Measurements from ENCODE around the gene DHRS2. TPM values are rescaled to one million over a fixed set of nuclear protein-coding genes. Genes with fewer than 3 reads are reported as not detected.
A peak's percentile ranks its signal among the peaks of the same experiment; 100 is the strongest.

Gene DHRS2
- total and polyA plus RNA-seq, 2 of the 13 experiments (the other 11 are each of a cell fraction or from before 2014, with no cell fraction given), result 1,621 to 3,021 TPM

GRCh38 chr14:23639048-23639890, 3.1 kb downstream of the DHRS2 start (continued):
- TF ChIP-seq, protein P1, sequence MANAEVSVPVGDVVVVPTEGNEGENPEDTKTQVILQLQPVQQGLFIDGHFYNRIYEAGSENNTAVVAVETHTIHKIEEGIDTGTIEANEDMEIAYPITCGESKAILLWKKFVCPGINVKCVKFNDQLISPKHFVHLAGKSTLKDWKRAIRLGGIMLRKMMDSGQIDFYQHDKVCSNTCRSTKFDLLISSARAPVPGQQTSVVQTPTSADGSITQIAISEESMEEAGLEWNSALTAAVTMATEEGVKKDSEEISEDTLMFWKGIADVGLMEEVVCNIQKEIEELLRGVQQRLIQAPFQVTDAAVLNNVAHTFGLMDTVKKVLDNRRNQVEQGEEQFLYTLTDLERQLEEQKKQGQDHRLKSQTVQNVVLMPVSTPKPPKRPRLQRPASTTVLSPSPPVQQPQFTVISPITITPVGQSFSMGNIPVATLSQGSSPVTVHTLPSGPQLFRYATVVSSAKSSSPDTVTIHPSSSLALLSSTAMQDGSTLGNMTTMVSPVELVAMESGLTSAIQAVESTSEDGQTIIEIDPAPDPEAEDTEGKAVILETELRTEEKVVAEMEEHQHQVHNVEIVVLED (CRISPR knock-in tag; IDR thresholded peaks at IDR 0.05; ENCODE audit: borderline replicate concordance), result peak; percentile 84
- no peak; the same call in 1 of the 2 replicates for TF ChIP-seq RNF2 (conservative IDR thresholded peaks at IDR 0.05; ENCODE audit: low read depth)
- peak; percentile 69; the same call in 1 of the 2 replicates for TF ChIP-seq ZNF225 (CRISPR knock-in tag; IDR thresholded peaks at IDR 0.05)
- TF ChIP-seq ZNF652 (CRISPR knock-in tag; IDR thresholded peaks at IDR 0.05; ENCODE audit: borderline replicate concordance, low read depth), result no peak
- no peak for TF ChIP-seq LCORL (IDR thresholded peaks at IDR 0.05)
- TF ChIP-seq LCORL (CRISPR knock-in tag; IDR thresholded peaks at IDR 0.05), result 0 out of 2 replicates have a peak, but pooled peaks have one; percentile 13
- peak; percentile 73; the same call in 1 of the 2 replicates for TF ChIP-seq ZKSCAN8 (CRISPR knock-in tag; IDR thresholded peaks at IDR 0.05; ENCODE audit: borderline replicate concordance)
- TF ChIP-seq SMARCE1 (IDR thresholded peaks at IDR 0.05; ENCODE audit: borderline replicate concordance), result no peak
- TF ChIP-seq ATF3 (CRISPR knock-in tag; IDR thresholded peaks at IDR 0.05), result peak; percentile 40
- no peak for TF ChIP-seq ZNF850 (CRISPR knock-in tag; conservative IDR thresholded peaks at IDR 0.05)
- TF ChIP-seq TFDP2 (CRISPR knock-in tag; IDR thresholded peaks at IDR 0.05), result peak; percentile 89
- TF ChIP-seq BORCS8-MEF2B (CRISPR knock-in tag; IDR thresholded peaks at IDR 0.05), result peak; percentile 93
- TF ChIP-seq ZBTB3 (CRISPR knock-in tag; IDR thresholded peaks at IDR 0.05; ENCODE audit: borderline replicate concordance, low read depth), result peak; percentile 90
- 0 out of 2 replicates have a peak, but pooled peaks have one; percentile 85 for TF ChIP-seq THYN1 (CRISPR knock-in tag; IDR thresholded peaks at IDR 0.05; ENCODE audit: borderline replicate concordance, low read depth)
- no peak for TF ChIP-seq PLSCR1 (CRISPR knock-in tag; IDR thresholded peaks at IDR 0.05; ENCODE audit: borderline replicate concordance)
- TF ChIP-seq NR2F6 (IDR thresholded peaks at IDR 0.05), result no peak
- TF ChIP-seq NR2F6 (CRISPR knock-in tag; IDR thresholded peaks at IDR 0.05), result peak; percentile 73

Data from HepG2 (cell line).